Kidney (tissue), 14 donors: ENCODE results near the gene PGM2. TPM values are rescaled to one million over a fixed set of nuclear protein-coding genes. Genes with fewer than 3 reads are reported as not detected.
A peak's percentile ranks its signal among the peaks of the same experiment; 100 is the strongest.
"Not testable (repeated sequence)": the region's sequence is repeated elsewhere in the genome, so short reads cannot be mapped to it uniquely, and the experiment has no call there.

Experiments used
- DNase-seq, 5 donors: peaks; one replicate each; pipeline ENCODE4 v3.0.0-alpha.2; 2013 to 2020
- FAIRE-seq: peaks from 2 replicates; lab custom pipeline; 2012; peaks lifted over from hg19 to GRCh38; lab: Jason Lieb, UNC
- H3K27ac ChIP-seq, 2 donors: one replicate each; pipeline ENCODE4 v1.7.0; 2013; ENCODE audit warnings: low read depth in 2 of 2, low read length in 2 of 2, inconsistent platforms in 1 of 2
- H3K27me3 ChIP-seq: one replicate; pipeline ENCODE4 v1.7.1; 2013; ENCODE audit warnings: low read length, inconsistent platforms; ENCODE audit not compliant: control insufficient read depth, insufficient read depth
- H3K36me3 ChIP-seq, 3 donors: one replicate each; pipeline versions ENCODE4 v1.7.0 to v1.7.1; 2013; ENCODE audit warnings: low read length in 3 of 3, control low read depth in 1 of 3, inconsistent platforms in 1 of 3; ENCODE audit not compliant: insufficient read depth in 3 of 3, control insufficient read depth in 2 of 3
- H3K4me1 ChIP-seq, 3 donors: one replicate each; pipeline versions ENCODE4 v1.7.0 to v1.7.1; 2013; ENCODE audit warnings: low read length in 3 of 3, inconsistent platforms in 1 of 3, low read depth in 1 of 3; ENCODE audit not compliant: control insufficient read depth in 2 of 3, insufficient read depth in 2 of 3
- H3K4me3 ChIP-seq, 3 donors: one replicate each; pipeline versions ENCODE4 v1.7.0 to v1.8.1; 2013; ENCODE audit warnings: low read length in 3 of 3, control low read depth in 1 of 3, inconsistent platforms in 1 of 3
- H3K9ac ChIP-seq, 3 donors: one replicate each; pipeline versions ENCODE4 v1.7.0 to v1.7.1; 2013; ENCODE audit warnings: low read length in 3 of 3, control low read depth in 1 of 3, inconsistent platforms in 1 of 3
- H3K9me3 ChIP-seq, 3 donors: one replicate each; pipeline versions ENCODE4 v1.7.0 to v1.7.1; 2013; ENCODE audit warnings: low read length in 3 of 3, control low read depth in 1 of 3, inconsistent platforms in 1 of 3; ENCODE audit not compliant: control insufficient read depth in 2 of 3, insufficient read depth in 1 of 3
- intact Hi-C: fragments of 100-400 bp; cut with DNase I; formaldehyde crosslinking; loops from one replicate; pipeline ENCODE4 v1.11.1; 2022
- polyA plus RNA-seq: library from polyadenylated mRNA; stranded (reverse); fragments of 350-450 nt; fragmentation: Illumina TruSeq; extraction: RNeasy Lipid Tissue Mini Kit (QIAGEN cat#74804); gene quantifications from one replicate; pipeline ENCODE4 v1.2.3, GENCODE V29; 2014; ENCODE audit warnings: low read depth, low replicate concordance; ENCODE audit not compliant: insufficient read depth
- total RNA-seq: library from RNA; stranded (reverse); fragmentation: NEBNext Ultra II Directional; extraction: Animal tissue kit (Norgen Biotek cat#: 25700); gene quantifications from one replicate; pipeline ENCODE4 v1.2.1, GENCODE V29; 2021
- TF ChIP-seq, protein P1 (sequence below): IDR thresholded peaks from 3 replicates; pipeline ENCODE4 v1.5.1; 2012; ENCODE audit warnings: mild to moderate bottlenecking, moderate library complexity, borderline replicate concordance; ENCODE audit not compliant: insufficient read depth; ENCODE audit errors: extremely low read depth
- donor health status: control.
- donor health status: control.
- donor health status: control.
- donor health status: control.
- donor health status: control.
- donor health status: DM: yes; HTN: yes; CAD: no.
- donor health status: Normal renal cell carcinoma (clear cell type).

Gene PGM2
- total and polyA plus RNA-seq, 2 donors from 2014 or later, result 15.5 to 30.7 TPM

DNA sequence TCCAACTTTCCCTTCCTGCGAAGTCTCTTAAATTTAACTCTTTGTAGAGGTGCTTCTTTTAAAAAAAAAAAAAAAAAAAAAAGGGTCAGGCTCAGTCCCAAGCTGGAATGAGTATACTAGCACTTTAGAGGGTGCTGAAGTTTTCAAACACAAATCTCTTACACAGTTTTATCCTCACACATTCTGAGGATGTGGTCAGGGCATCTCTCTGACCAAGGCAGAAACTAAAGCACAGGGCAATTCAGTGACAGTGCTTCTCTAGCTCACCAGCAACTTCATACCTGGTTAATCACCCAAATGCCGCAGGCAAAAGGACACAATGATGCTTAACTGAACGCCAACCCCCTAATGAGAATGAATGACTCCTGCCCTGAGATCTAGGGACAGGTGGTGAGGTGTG lies 9.8 kb upstream of the PGM2 start:
- FAIRE-seq (no peak), DNase-seq (no peak)
- Histone ChIP-seq H3K9me3 (no peaks in the 10 kb centered on the region), H3K27me3 (no peaks in the 10 kb centered on the region), H3K36me3 (no peaks in the 10 kb centered on the region), H3K4me1 (no peaks in the 10 kb centered on the region), H3K9ac (no peak overlapping the region), H3K27ac (no peak overlapping the region), H3K4me3 (no peak overlapping the region)
- TF ChIP-seq, protein P1, sequence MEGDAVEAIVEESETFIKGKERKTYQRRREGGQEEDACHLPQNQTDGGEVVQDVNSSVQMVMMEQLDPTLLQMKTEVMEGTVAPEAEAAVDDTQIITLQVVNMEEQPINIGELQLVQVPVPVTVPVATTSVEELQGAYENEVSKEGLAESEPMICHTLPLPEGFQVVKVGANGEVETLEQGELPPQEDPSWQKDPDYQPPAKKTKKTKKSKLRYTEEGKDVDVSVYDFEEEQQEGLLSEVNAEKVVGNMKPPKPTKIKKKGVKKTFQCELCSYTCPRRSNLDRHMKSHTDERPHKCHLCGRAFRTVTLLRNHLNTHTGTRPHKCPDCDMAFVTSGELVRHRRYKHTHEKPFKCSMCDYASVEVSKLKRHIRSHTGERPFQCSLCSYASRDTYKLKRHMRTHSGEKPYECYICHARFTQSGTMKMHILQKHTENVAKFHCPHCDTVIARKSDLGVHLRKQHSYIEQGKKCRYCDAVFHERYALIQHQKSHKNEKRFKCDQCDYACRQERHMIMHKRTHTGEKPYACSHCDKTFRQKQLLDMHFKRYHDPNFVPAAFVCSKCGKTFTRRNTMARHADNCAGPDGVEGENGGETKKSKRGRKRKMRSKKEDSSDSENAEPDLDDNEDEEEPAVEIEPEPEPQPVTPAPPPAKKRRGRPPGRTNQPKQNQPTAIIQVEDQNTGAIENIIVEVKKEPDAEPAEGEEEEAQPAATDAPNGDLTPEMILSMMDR, result no peak
- intact Hi-C loops, result no loop called here

DNA sequence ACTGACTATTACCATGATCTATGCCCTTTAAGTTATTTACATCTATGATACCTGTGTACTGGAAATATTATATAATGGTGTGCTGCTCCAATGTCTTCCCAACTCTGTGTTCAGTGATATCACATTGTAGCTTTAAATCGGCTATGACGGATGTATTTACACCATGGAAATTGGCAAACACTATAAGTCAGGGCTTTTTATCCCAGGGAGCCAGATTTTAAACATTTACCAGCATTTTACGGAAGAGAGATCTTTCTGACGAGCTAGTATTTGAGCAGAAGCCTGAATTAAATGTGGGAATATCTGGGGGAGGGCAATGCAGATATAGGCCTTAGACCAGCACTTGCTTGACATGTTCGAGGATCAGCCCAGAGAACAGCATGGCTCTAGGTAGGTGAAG lies 7.7 kb upstream of the PGM2 start:
- Histone ChIP-seq H3K27me3 (no peaks in the 10 kb centered on the region), H3K36me3 (no peaks in the 10 kb centered on the region), H3K27ac (no peak overlapping the region), H3K4me3 (no peak overlapping the region), H3K4me1 (no peaks in the 10 kb centered on the region), H3K9me3 (no peaks in the 10 kb centered on the region), H3K9ac (no peak overlapping the region)
- DNase-seq (no peak), FAIRE-seq (no peak)
- TF ChIP-seq, protein P1, result no peak
- intact Hi-C loops, result no loop called here

DNA sequence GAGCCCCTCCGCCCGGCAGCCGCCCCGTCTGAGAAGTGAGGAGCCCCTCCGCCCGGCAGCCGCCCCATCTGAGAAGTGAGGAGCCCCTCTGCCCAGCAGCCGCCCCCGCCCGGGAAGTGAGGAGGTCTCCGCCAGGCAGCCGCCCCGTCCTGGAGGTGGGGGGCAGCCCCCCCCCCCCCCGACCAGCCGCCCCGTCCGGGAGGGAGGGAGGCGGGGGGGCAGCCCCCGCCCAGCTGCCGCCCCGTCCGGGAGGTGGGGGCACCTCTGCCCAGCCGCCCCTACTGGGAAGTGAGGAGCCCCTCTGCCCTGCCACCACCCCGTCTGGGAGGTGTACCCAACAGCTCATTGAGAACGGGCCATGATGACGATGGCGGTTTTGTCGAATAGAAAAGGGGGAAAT lies 6.0 kb upstream of the PGM2 start:
- DNase-seq, FAIRE-seq, H3K4me3 ChIP-seq, H3K4me1 ChIP-seq, H3K27ac ChIP-seq, H3K27me3 ChIP-seq, H3K36me3 ChIP-seq, intact Hi-C loops, H3K9me3 ChIP-seq, H3K9ac ChIP-seq: not testable (repeated sequence)

DNA sequence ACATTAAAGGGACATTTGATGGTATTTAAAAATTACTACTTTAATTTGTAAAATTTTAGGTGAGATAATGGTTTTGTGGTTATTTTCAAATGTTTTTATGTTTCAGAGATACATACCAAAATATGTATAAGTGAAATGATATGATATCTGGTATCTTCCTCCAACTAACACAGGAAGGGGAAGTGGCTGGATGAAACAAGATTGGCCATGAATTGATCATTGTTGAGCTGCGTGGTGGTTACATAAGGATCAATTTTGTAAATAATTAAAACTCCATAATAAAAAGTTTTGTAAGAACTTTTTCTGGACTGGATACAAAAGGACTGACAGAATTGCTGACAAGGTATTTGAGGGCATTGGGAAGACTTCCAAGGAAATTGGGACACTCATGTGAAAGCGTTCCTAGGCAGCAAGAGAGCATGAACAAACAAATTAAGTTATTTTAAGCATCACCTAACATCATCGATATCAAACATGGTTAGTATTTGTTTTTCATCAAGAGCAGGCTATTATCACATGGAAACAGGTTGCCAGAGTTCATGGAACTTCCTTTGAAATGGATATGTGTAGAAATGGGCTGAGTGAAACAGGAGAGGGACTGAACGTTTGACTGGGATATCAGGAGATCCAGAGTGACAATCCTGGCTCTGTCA lies 4.4 kb upstream of the PGM2 start:
- Histone ChIP-seq H3K4me3 (no peak overlapping the region), H3K4me1 (peaks cover 0 to 4% (median 0%) of the 10 kb centered on the region in 3 donors), H3K36me3 (no peaks in the 10 kb centered on the region), H3K9me3 (no peaks in the 10 kb centered on the region), H3K9ac (no peak overlapping the region), H3K27ac (no peak overlapping the region), H3K27me3 (no peaks in the 10 kb centered on the region)
- FAIRE-seq (peak; percentile 6), DNase-seq (peak in 2 of 5 donors; percentile 23 to 28)
- intact Hi-C loops, result no loop called here
- TF ChIP-seq, protein P1, result no peak

DNA sequence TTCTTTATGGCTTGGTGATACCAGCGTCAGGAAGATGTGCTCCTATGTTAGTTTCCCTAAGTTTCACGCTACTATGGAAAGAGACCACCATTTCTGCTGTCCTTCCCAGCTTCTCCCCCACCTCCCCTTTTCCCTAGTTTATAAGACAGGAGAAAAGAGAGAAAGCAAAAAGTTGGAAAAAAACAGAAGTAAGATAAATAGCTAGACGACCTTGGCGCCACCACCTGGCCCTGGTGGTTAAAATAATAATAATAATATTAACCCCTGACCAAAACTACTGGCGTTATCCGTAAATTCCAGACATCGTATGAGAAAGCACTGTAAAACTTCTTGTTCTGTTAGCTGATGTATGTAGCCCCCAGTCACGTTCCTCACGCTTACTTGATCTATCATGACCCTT lies 985 bp upstream of the PGM2 start:
- intact Hi-C loops, H3K36me3 ChIP-seq, FAIRE-seq, H3K9me3 ChIP-seq, H3K27me3 ChIP-seq, DNase-seq: not testable (repeated sequence)
- H3K27ac ChIP-seq, result peak overlapping the region; percentile 73 to 85
- peaks cover 0 to 12% (median 6%) of the 10 kb centered on the region in 3 donors for H3K4me1 ChIP-seq
- peak overlapping the region; percentile 30 to 89 (median 89) for H3K9ac ChIP-seq
- peak overlapping the region; percentile 88 to 94 (median 93) for H3K4me3 ChIP-seq
